H9 (cell line): ENCODE measurements around the gene RASGRF2. TPM values are rescaled to one million over a fixed set of nuclear protein-coding genes. Genes with fewer than 3 reads are reported as not detected.
"Not testable (repeated sequence)": the region's sequence is repeated elsewhere in the genome, so short reads cannot be mapped to it uniquely, and the experiment has no call there.

Source experiments
- DNase-seq: peaks from one replicate; pipeline ENCODE4 v3.0.0-alpha.2; 2017
- H2AFZ ChIP-seq: one replicate; pipeline ENCODE4 v1.6.1; 2013; ENCODE audit warnings: mild to moderate bottlenecking, low read length, control low read depth, moderate library complexity
- H2AK5ac ChIP-seq: 2 replicates; pipeline ENCODE4 v1.6.1; 2013; ENCODE audit warnings: low read length, control low read depth, mixed read lengths; ENCODE audit not compliant: insufficient read length
- H2BK120ac ChIP-seq: one replicate; pipeline ENCODE4 v1.6.1; 2013; ENCODE audit warnings: low read depth, mild to moderate bottlenecking, low read length, control low read depth, inconsistent platforms; ENCODE audit not compliant: poor library complexity, severe bottlenecking
- H2BK12ac ChIP-seq: 2 replicates; pipeline ENCODE4 v1.6.1; 2013; ENCODE audit warnings: low read length, control low read depth, mixed read lengths, low read depth; ENCODE audit not compliant: insufficient read length
- H2BK15ac ChIP-seq: 2 replicates; pipeline ENCODE4 v1.6.1; 2013; ENCODE audit warnings: low read depth, low read length, control low read depth
- H2BK20ac ChIP-seq: one replicate; pipeline ENCODE4 v1.6.1; 2013; ENCODE audit warnings: low read depth, mild to moderate bottlenecking, low read length, control low read depth, inconsistent platforms; ENCODE audit not compliant: poor library complexity, severe bottlenecking
- H2BK5ac ChIP-seq: 2 replicates; pipeline ENCODE4 v1.6.1; 2013; ENCODE audit warnings: low read length, control low read depth, mixed read lengths; ENCODE audit not compliant: insufficient read length
- H3K14ac ChIP-seq: 2 replicates; pipeline ENCODE4 v1.6.1; 2013; ENCODE audit warnings: low read length, control low read depth; ENCODE audit not compliant: insufficient read depth
- H3K18ac ChIP-seq: 2 replicates; pipeline ENCODE4 v1.6.1; 2013; ENCODE audit warnings: low read depth, mild to moderate bottlenecking, mixed read lengths, low read length, control low read depth; ENCODE audit not compliant: insufficient read length
- H3K23ac ChIP-seq: 2 replicates; pipeline ENCODE4 v1.6.1; 2013; ENCODE audit warnings: low read length, control low read depth, mixed read lengths, low read depth; ENCODE audit not compliant: insufficient read length
- H3K23me2 ChIP-seq: 2 replicates; pipeline ENCODE4 v1.6.1; 2013; ENCODE audit warnings: low read depth, mild to moderate bottlenecking, mixed read lengths, low read length, control low read depth; ENCODE audit not compliant: insufficient read length, poor library complexity, severe bottlenecking
- H3K27ac ChIP-seq: 2 replicates; pipeline ENCODE4 v1.5.1; 2013; ENCODE audit warnings: low read length, control low read depth, mixed read lengths, low read depth; ENCODE audit not compliant: insufficient read length
- H3K27me3 ChIP-seq: 2 replicates; pipeline ENCODE4 v1.6.1; 2013; ENCODE audit warnings: low read length, control low read depth, inconsistent platforms; ENCODE audit not compliant: insufficient read depth
- H3K4ac ChIP-seq: 2 replicates; pipeline ENCODE4 v1.6.1; 2013; ENCODE audit warnings: low read depth, mild to moderate bottlenecking, control low read depth, inconsistent platforms, low read length, moderate library complexity
- H3K4me1 ChIP-seq: 2 replicates; pipeline ENCODE4 v1.6.1; 2013; ENCODE audit warnings: low read length, control low read depth, inconsistent platforms; ENCODE audit not compliant: insufficient read depth
- H3K4me2 ChIP-seq: 2 replicates; pipeline ENCODE4 v1.6.1; 2013; ENCODE audit warnings: low read length, control low read depth, mixed read lengths; ENCODE audit not compliant: insufficient read length, insufficient read depth
- H3K56ac ChIP-seq: 2 replicates; pipeline ENCODE4 v1.6.1; 2013; ENCODE audit warnings: low read depth, mild to moderate bottlenecking, mixed read lengths, low read length, control low read depth; ENCODE audit not compliant: insufficient read length
- H3K79me1 ChIP-seq: 2 replicates; pipeline ENCODE4 v1.6.1; 2013; ENCODE audit warnings: low read depth, mild to moderate bottlenecking, moderate library complexity, low read length, control low read depth, inconsistent platforms; ENCODE audit not compliant: insufficient read depth, poor library complexity, severe bottlenecking
- H3K79me2 ChIP-seq: 2 replicates; pipeline ENCODE4 v1.6.1; 2013; ENCODE audit warnings: low read length, control low read depth, inconsistent platforms; ENCODE audit not compliant: insufficient read depth
- H3K9ac ChIP-seq: 2 replicates; pipeline ENCODE4 v1.6.1; 2013; ENCODE audit warnings: low read length, control low read depth, mixed read lengths; ENCODE audit not compliant: insufficient read length; ENCODE audit errors: extremely low read depth
- H3K9me3 ChIP-seq: one replicate; pipeline ENCODE4 v1.6.1; 2013; ENCODE audit warnings: low read depth, low read length, inconsistent platforms; ENCODE audit not compliant: control insufficient read depth
- H3T11ph ChIP-seq: one replicate; pipeline ENCODE4 v1.6.1; 2013; ENCODE audit warnings: mild to moderate bottlenecking, low read length, control low read depth, inconsistent platforms
- H4K20me1 ChIP-seq: one replicate; pipeline ENCODE4 v1.6.1; 2013; ENCODE audit not compliant: control insufficient read depth, insufficient read length, insufficient read depth
- H4K5ac ChIP-seq: 2 replicates; pipeline ENCODE4 v1.6.1; 2013; ENCODE audit warnings: low read depth, mild to moderate bottlenecking, mixed read lengths, low read length, control low read depth; ENCODE audit not compliant: insufficient read length
- H4K8ac ChIP-seq: replicated peaks from 2 replicates; pipeline ENCODE4 v1.6.1; 2013; ENCODE audit warnings: low read length, control low read depth, mixed read lengths, low read depth; ENCODE audit not compliant: insufficient read length
- H4K91ac ChIP-seq: 2 replicates; pipeline ENCODE4 v1.6.1; 2013; ENCODE audit warnings: low read depth, mild to moderate bottlenecking, moderate library complexity, mixed read lengths, low read length, control low read depth; ENCODE audit not compliant: insufficient read length
- H3K27ac Mint-ChIP-seq, 3 experiments: 2 replicates in 2 of 3; 3 replicates in 1 of 3; pipeline ENCODE4 v1.8.0; 2020 to 2021; ENCODE audit warnings: mixed read lengths in 3 of 3, mild to moderate bottlenecking in 1 of 3, moderate library complexity in 1 of 3
- H3K27me3 Mint-ChIP-seq: 2 replicates; pipeline ENCODE4 v1.8.0; 2021; ENCODE audit warnings: low read depth, mild to moderate bottlenecking, moderate library complexity, mixed read lengths
- H3K36me3 Mint-ChIP-seq, 3 experiments: 2 replicates in 2 of 3; 3 replicates in 1 of 3; pipeline ENCODE4 v1.8.0; 2020 to 2021; ENCODE audit warnings: low read depth in 3 of 3, mixed read lengths in 3 of 3; ENCODE audit not compliant: insufficient read depth in 1 of 3
- H3K4me1 Mint-ChIP-seq, 2 experiments: 2 replicates each; pipeline ENCODE4 v1.8.0; 2020; ENCODE audit warnings: mixed read lengths in 2 of 2
- H3K4me3 Mint-ChIP-seq, 2 experiments: 2 replicates in 1 of 2; 3 replicates in 1 of 2; pipeline ENCODE4 v1.8.0; 2020 to 2021; ENCODE audit warnings: mild to moderate bottlenecking in 2 of 2, mixed read lengths in 2 of 2, moderate library complexity in 1 of 2
- H3K9me3 Mint-ChIP-seq, 2 experiments: 2 replicates in 1 of 2; 3 replicates in 1 of 2; pipeline ENCODE4 v1.8.0; 2020; ENCODE audit warnings: mild to moderate bottlenecking in 2 of 2, mixed read lengths in 2 of 2, moderate library complexity in 1 of 2
- CTCF ChIP-seq: fragments of 200-600 bp; sonication (generic); conservative IDR thresholded peaks from 3 replicates; pipeline ENCODE4 v1.8.0; 2021; ENCODE audit warnings: antibody characterized with exemption, mild to moderate bottlenecking
- WGBS: extraction: QIAGEN DNeasy Blood & Tissue Kit; methylation state at CpG from one replicate; pipeline ENCODE4 v1.1.7; 2013; ENCODE audit warnings: missing lambda C conversion rate, low lambda C conversion rate, mixed read lengths; ENCODE audit not compliant: insufficient read length; ENCODE audit errors: extremely low coverage; 5-methylcytosine and 5-hydroxymethylcytosine counted together
- total RNA-seq: library from RNA; stranded (reverse); gene quantifications from 2 replicates; pipeline ENCODE4 v1.2.1, GENCODE V29; 2021

The RASGRF2 gene
- total RNA-seq, 1 experiment from 2014 or later: 13.5 TPM

- peaks cover 16 to 35% of the 10 kb centered on the region in 2 experiments for H3K4me1 Mint-ChIP-seq
- H3K9me3 Mint-ChIP-seq: no peaks in the 10 kb centered on the region
- no peak overlapping the region for H2BK12ac ChIP-seq
- no peak overlapping the region for H3K4me3 Mint-ChIP-seq
- H3K9ac ChIP-seq: no peak overlapping the region
- no peak overlapping the region for H2BK120ac ChIP-seq
- H3K27me3 ChIP-seq: no peaks in the 10 kb centered on the region
- no peaks in the 10 kb centered on the region for H3K9me3 ChIP-seq
- no peak overlapping the region for H3K4ac ChIP-seq
- no peaks in the 10 kb centered on the region for H3K27me3 Mint-ChIP-seq
- no peak overlapping the region for H3K23ac ChIP-seq
- H2BK5ac ChIP-seq: no peak overlapping the region
- H3K14ac ChIP-seq: no peak overlapping the region
- no peak overlapping the region for H3K18ac ChIP-seq
- H3K79me2 ChIP-seq: peaks cover 2% of the 10 kb centered on the region; the same call in 1 of the 2 replicates
- H3K36me3 Mint-ChIP-seq: no peaks in the 10 kb centered on the region
- H3K27ac Mint-ChIP-seq: no peak overlapping the region
- no peaks in the 10 kb centered on the region for H4K20me1 ChIP-seq
- H3K27ac ChIP-seq: no peak overlapping the region
- no peak for DNase-seq
- no peaks in the 10 kb centered on the region for H3K23me2 ChIP-seq
- H2AK5ac ChIP-seq: no peak overlapping the region
- H4K91ac ChIP-seq: no peak overlapping the region
- WGBS: no CpG with 5 or more reads among the region's 2 CpGs
- H4K8ac ChIP-seq: no peak overlapping the region
- no peak overlapping the region for H2BK15ac ChIP-seq
- no peak overlapping the region for H4K5ac ChIP-seq
- no peak overlapping the region for H3K4me2 ChIP-seq
- H3T11ph ChIP-seq: no peak overlapping the region
- H3K56ac ChIP-seq: no peak overlapping the region
- no peak for TF ChIP-seq CTCF
- H3K79me1 ChIP-seq: peaks cover 2% of the 10 kb centered on the region
- H3K4me1 ChIP-seq: no peaks in the 10 kb centered on the region; the same call in 1 of the 2 replicates
- H2BK20ac ChIP-seq: no peak overlapping the region
- H2AFZ ChIP-seq: no peak overlapping the region
These were observed 57.2 kb downstream of the RASGRF2 start for GRCh38 chr5:81017320-81017719.

- not testable (repeated sequence) for H3K79me2 ChIP-seq, H2BK120ac ChIP-seq, H3T11ph ChIP-seq, H2BK15ac ChIP-seq, H3K56ac ChIP-seq, H3K27me3 ChIP-seq, H3K4me2 ChIP-seq, H3K18ac ChIP-seq, H3K9ac ChIP-seq, H4K5ac ChIP-seq, H4K20me1 ChIP-seq, H3K4me1 ChIP-seq, H4K91ac ChIP-seq, H3K27ac Mint-ChIP-seq, H3K4me3 Mint-ChIP-seq, H3K14ac ChIP-seq, H3K9me3 Mint-ChIP-seq, DNase-seq, H2BK12ac ChIP-seq, H3K4ac ChIP-seq, H3K23ac ChIP-seq, H3K36me3 Mint-ChIP-seq, H3K27ac ChIP-seq, H2AFZ ChIP-seq, H3K9me3 ChIP-seq, H2BK5ac ChIP-seq, H4K8ac ChIP-seq, H2BK20ac ChIP-seq, H3K79me1 ChIP-seq, H3K27me3 Mint-ChIP-seq, H3K23me2 ChIP-seq, H2AK5ac ChIP-seq
- no CpG with 5 or more reads among the region's 6 CpGs for WGBS
- H3K4me1 Mint-ChIP-seq: peaks cover 16 to 33% of the 10 kb centered on the region in 2 experiments
These were observed 58.4 kb downstream of the RASGRF2 start for GRCh38 chr5:81018608-81019007.
